BLaER1 (cell line): ENCODE results near the gene SREK1.

Experiments used
- H3K27ac ChIP-seq: shearing (Covaris generic); formaldehyde crosslinking; 2 replicates; pipeline ENCODE4 v1.8.1; 2022
- H3K27me3 ChIP-seq: shearing (Covaris generic); formaldehyde crosslinking; 2 replicates; pipeline ENCODE4 v1.8.1; 2022
- H3K36me3 ChIP-seq: shearing (Covaris generic); formaldehyde crosslinking; 2 replicates; pipeline ENCODE4 v1.8.1; 2022
- H3K4me1 ChIP-seq: shearing (Covaris generic); formaldehyde crosslinking; 2 replicates; pipeline ENCODE4 v1.8.1; 2022
- H3K4me2 ChIP-seq: shearing (Covaris generic); formaldehyde crosslinking; 2 replicates; pipeline ENCODE4 v1.8.1; 2022
- H3K4me3 ChIP-seq: shearing (Covaris generic); formaldehyde crosslinking; 2 replicates; pipeline ENCODE4 v1.8.1; 2022
- H3K9ac ChIP-seq: shearing (Covaris generic); formaldehyde crosslinking; 2 replicates; pipeline ENCODE4 v1.8.1; 2022
- H3K9me3 ChIP-seq: shearing (Covaris generic); formaldehyde crosslinking; 2 replicates; pipeline ENCODE4 v1.8.1; 2022
- H4K20me1 ChIP-seq: shearing (Covaris generic); formaldehyde crosslinking; 2 replicates; pipeline ENCODE4 v1.8.1; 2022
- Cebpa-rat ChIP-seq: shearing (Covaris generic); IDR thresholded peaks from 2 replicates; pipeline ENCODE4 v1.8.1; 2022

The SREK1 gene

DNA sequence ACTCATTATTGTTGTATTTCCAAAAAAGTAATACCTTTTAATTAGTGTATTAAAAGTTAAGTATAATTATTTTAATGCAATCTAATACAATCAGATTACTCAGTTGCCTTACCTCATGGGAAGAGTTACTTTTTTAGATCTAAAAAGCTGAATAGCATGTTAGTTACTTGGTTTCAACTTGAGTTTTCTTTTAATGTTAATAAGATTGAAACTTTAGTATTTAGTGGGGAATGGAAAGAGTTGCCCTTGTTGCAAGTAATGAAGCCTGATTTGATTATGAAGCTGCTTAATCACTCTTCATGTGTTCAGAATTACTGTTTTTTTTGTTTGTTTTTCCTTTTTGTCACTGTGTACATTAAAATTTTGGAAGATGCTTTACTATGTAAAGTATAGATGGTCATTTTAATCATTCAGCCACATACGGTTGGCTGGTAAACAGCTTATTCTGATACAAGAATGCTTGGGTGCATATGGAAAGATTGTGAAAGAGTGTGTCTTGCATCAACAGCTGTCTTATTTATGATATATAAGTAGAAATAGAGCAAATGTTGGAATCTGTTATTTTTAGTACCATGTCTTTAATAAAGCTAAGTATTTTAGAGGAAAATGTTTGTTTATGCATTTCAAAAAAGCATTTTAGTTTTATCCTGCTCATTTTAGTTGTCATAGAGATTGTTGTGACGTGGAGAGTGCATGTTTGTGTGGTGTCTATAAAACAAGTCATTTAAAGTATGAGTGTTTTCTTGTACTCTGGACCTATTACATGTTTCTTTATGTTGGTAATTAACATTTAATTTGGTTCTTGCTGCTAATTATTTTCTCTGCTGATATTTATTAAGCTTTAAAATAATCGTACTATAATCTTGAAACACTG is 36.4 kb downstream of the SREK1 start:
- H3K27me3 ChIP-seq = no peaks in the 10 kb centered on the region
- H3K4me2 ChIP-seq = no peak overlapping the region
- no peak for TF ChIP-seq Cebpa-rat
- H3K4me3 ChIP-seq = no peak overlapping the region
- H3K9ac ChIP-seq = no peak overlapping the region
- H3K4me1 ChIP-seq = no peaks in the 10 kb centered on the region
- no peak overlapping the region for H3K27ac ChIP-seq
- H3K9me3 ChIP-seq = no peaks in the 10 kb centered on the region
- no peaks in the 10 kb centered on the region; the same call in 1 of the 2 replicates for H4K20me1 ChIP-seq
- peaks cover 74% of the 10 kb centered on the region for H3K36me3 ChIP-seq

DNA sequence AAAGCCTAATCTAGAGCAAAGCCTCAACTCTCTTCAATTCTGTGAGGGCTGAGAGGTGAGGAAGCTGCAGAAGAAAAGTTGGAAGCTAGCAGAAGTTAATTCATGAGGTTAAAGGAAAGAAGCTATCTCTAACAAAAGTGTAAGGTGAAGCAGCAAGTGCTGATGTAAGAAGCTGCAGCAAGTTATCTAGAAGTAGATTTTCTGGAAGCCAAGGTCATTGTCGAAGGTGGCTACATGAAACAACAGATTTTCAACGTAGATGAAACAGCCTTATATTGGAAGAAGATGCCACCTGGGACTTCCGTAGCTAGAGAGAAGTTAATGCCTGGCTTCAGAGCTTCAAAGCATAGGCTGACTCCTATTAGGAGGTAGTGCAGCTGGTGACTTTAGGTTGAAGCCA is 42.0 kb downstream of the SREK1 start:
- Histone ChIP-seq H3K4me3 (no peak overlapping the region), H4K20me1 (no peaks in the 10 kb centered on the region), H3K27me3 (no peaks in the 10 kb centered on the region), H3K27ac (no peak overlapping the region), H3K9ac (no peak overlapping the region), H3K36me3 (peaks cover 24% of the 10 kb centered on the region), H3K9me3 (0 out of 2 replicates have a peak, but pooled peaks cover 4% of the 10 kb centered on the region), H3K4me2 (no peak overlapping the region), H3K4me1 (no peaks in the 10 kb centered on the region)
- no peak for TF ChIP-seq Cebpa-rat

DNA sequence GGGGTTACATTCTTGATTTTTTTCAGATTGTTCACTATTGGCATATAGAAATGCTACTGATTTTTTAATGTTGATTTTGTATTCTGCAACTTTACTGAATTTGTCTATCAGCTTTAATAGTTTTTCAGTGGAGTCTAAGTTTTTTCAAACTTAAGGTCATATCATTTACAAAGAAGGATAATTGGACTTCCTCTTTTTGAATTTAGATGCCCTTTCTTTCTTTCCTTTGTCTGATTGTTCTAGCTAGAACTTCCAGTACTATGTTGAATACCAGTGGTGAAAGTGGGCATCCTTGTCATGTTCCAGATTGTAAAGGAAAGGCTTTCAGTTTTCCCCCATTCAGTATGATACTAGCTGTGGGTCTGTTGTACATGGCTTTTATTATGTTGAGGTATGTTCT is 49.3 kb downstream of the SREK1 start:
- no peaks in the 10 kb centered on the region for H4K20me1 ChIP-seq
- H3K4me2 ChIP-seq = no peak overlapping the region
- no peaks in the 10 kb centered on the region for H3K36me3 ChIP-seq
- no peak for TF ChIP-seq Cebpa-rat
- no peak overlapping the region for H3K4me3 ChIP-seq
- H3K27ac ChIP-seq = no peak overlapping the region
- H3K27me3 ChIP-seq = no peaks in the 10 kb centered on the region
- H3K4me1 ChIP-seq = no peaks in the 10 kb centered on the region
- no peak overlapping the region for H3K9ac ChIP-seq
- 0 out of 2 replicates have a peak, but pooled peaks cover 4% of the 10 kb centered on the region for H3K9me3 ChIP-seq

DNA sequence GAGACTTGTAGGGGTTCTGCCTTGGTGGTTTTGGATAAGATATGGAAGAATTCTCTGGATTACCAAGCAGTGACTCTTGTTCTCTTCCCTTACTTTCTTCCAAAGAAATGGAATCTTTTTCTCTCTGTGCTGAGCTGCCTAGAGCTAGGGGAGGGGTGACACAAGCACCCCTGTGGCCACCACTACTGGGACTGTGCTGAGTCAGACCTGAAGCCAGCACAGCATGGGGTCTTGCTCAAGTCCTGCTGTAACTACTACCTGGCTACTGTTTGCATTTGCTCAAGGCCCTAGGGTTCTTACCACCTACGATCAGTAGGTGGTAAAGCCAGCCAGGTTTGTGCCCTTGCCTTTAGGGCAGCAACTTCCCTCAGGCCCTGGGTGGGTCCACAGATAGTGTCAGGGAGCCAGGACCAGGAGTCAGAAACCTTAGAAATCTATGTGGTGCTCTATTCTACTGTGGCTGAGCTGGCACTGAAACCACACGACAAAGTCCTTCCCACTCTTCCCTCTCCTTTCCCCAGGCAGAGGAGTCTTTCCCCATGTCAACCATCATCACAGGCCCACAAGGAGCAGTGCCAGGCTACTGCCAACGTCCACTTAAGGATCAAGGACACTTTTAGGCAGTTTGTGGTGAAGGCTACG is 53.8 kb downstream of the SREK1 start:
- no peak for TF ChIP-seq Cebpa-rat
- no peak overlapping the region for H3K9ac ChIP-seq
- no peaks in the 10 kb centered on the region for H3K27me3 ChIP-seq
- no peaks in the 10 kb centered on the region for H3K9me3 ChIP-seq
- H3K27ac ChIP-seq = no peak overlapping the region
- no peak overlapping the region for H3K4me2 ChIP-seq
- H3K4me1 ChIP-seq = no peaks in the 10 kb centered on the region
- no peaks in the 10 kb centered on the region for H4K20me1 ChIP-seq
- H3K36me3 ChIP-seq = no peaks in the 10 kb centered on the region
- H3K4me3 ChIP-seq = no peak overlapping the region

DNA sequence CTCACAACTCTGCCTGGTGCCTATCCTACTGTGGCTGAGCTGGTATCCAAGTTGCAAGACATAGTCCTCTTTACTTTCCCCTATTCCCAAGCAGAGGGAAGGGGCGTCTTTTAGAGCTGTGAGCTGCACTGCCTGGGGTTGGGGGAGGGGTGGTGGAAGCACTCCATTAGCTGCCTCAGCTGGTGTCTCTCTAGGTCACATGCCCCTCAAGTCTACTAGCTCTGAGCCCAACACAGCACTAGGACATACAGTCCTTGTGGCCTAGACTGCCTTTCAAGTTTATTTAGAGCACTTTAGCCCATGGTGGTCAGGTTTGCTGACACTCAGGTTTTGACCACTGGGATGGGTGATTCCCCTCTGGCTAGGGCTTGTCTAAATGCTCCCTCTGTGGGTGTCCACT is 54.7 kb downstream of the SREK1 start:
- Histone ChIP-seq H3K9me3 (no peaks in the 10 kb centered on the region), H3K4me3 (no peak overlapping the region), H3K4me1 (no peaks in the 10 kb centered on the region), H3K36me3 (no peaks in the 10 kb centered on the region), H3K27ac (no peak overlapping the region), H3K9ac (no peak overlapping the region), H3K27me3 (no peaks in the 10 kb centered on the region), H3K4me2 (no peak overlapping the region), H4K20me1 (no peaks in the 10 kb centered on the region)
- TF ChIP-seq Cebpa-rat = no peak

DNA sequence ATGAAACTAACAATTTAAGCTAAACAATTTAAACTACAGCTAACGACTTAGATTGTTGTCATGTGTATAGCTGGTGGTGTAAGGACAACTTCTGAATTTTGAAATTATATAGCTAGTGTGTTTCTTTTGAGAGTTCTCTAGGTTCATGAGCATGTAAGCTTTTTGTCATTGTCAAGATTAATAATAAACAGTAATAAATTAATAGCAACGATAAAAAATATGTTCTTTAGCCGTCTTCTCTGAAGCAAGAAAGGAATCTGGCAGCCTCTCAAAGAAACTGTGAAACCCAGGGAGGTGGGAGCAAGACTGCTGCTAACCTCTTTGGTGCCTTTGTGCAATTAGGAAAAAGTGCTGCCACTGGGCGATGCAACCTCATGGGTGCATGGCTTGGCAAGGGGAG is 59.4 kb downstream of the SREK1 start:
- H3K27ac ChIP-seq = no peak overlapping the region
- H3K27me3 ChIP-seq = no peaks in the 10 kb centered on the region
- peaks cover 12% of the 10 kb centered on the region for H3K4me1 ChIP-seq
- H3K4me3 ChIP-seq = no peak overlapping the region
- TF ChIP-seq Cebpa-rat = no peak
- no peaks in the 10 kb centered on the region for H3K36me3 ChIP-seq
- H3K9me3 ChIP-seq = no peaks in the 10 kb centered on the region; the same call in 1 of the 2 replicates
- no peak overlapping the region for H3K4me2 ChIP-seq
- no peak overlapping the region for H3K9ac ChIP-seq
- no peaks in the 10 kb centered on the region for H4K20me1 ChIP-seq

DNA sequence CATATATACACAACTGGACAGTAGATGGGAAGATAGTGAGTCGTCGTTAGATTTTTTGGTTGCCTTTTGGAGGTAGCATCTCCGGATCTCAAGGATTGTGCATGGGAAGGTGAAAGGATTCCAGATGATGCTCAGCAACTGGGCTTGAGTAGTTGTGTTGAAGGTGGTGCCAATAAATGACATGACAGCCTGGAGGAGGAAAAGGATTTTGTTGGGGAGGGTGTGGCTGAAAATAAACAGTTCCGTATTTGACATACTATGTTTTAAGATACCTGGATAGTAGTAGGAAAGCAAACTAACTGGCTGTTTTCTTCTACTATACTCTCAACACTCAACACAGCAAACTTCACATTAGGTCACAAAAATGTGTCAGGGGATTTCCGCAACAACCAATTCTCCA is 62.4 kb downstream of the SREK1 start:
- Histone ChIP-seq H3K36me3 (no peaks in the 10 kb centered on the region), H3K4me3 (no peak overlapping the region), H4K20me1 (no peaks in the 10 kb centered on the region), H3K27me3 (no peaks in the 10 kb centered on the region), H3K9ac (no peak overlapping the region), H3K9me3 (no peaks in the 10 kb centered on the region; the same call in 1 of the 2 replicates), H3K4me1 (peaks cover 26% of the 10 kb centered on the region), H3K4me2 (no peak overlapping the region), H3K27ac (no peak overlapping the region)
- no peak for TF ChIP-seq Cebpa-rat

DNA sequence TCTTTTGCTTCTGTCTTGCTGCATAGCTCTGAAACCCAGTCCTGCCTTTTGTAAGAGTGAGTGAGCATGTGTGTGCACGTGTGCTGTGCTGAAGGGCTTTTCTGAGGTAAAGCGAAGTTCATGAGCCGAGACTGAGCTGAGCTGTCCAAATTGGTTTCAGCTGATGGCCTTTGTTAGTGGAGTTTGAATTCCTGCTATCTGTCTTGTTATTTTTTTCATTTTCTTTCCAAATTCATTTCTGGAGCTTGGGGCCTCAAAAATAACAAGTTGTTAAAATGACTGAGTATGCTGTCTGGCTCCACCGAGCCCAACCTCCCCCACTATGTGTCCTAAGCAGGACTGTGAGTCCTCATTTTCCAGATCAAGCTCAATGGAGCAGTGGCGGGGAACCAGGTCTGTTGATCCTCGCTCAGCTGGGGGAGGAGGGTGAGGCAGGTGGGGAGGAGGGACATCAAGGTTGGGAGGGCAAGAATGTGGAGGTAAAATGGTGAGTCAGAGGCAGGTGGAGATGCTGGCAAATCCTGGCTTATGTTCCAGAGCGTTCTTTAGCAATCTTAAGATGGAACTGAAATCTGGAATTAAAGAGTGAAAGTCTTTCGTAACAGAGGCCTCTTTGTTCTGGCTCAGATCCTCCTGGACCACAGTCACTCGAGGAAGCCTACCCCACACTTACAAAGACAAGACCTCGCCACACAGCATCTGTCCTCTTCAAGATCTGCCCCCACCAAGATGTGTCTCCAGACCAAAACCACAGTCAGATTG is 63.9 kb downstream of the SREK1 start:
- TF ChIP-seq Cebpa-rat = peak; percentile 17; the same call in 1 of the 2 replicates
- no peaks in the 10 kb centered on the region for H4K20me1 ChIP-seq
- no peak overlapping the region for H3K4me3 ChIP-seq
- no peaks in the 10 kb centered on the region for H3K36me3 ChIP-seq
- H3K27me3 ChIP-seq = no peaks in the 10 kb centered on the region
- peak overlapping the region; percentile 47; the same call in 1 of the 2 replicates for H3K27ac ChIP-seq
- H3K4me1 ChIP-seq = peaks cover 26% of the 10 kb centered on the region
- no peaks in the 10 kb centered on the region; the same call in 1 of the 2 replicates for H3K9me3 ChIP-seq
- H3K4me2 ChIP-seq = peak overlapping the region; percentile 61
- no peak overlapping the region for H3K9ac ChIP-seq

DNA sequence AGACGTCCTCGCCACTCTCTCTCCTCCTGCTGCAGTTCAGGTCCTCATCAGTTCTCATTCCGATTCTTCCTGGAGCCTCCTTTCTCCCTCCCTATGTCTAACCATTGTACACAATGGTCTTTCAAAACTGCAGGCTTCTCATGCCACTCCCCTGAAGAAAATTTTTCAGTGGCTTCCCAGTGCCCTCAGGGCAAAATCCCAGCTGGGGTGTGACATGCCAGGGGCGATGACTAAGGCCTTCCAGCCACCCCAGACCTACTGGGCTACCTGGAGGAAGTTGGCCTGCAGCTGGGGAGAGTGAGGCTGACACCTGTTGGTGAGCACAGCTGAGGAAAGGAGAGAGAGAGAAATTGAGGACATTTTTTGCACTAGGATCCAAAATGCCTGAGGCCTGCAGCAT is 65.2 kb downstream of the SREK1 start:
- Histone ChIP-seq H3K4me3 (no peak overlapping the region), H3K4me2 (peak overlapping the region; percentile 61; the same call in 1 of the 2 replicates), H4K20me1 (no peaks in the 10 kb centered on the region), H3K4me1 (peaks cover 26% of the 10 kb centered on the region), H3K27ac (no peak overlapping the region), H3K27me3 (no peaks in the 10 kb centered on the region), H3K9ac (no peak overlapping the region), H3K36me3 (no peaks in the 10 kb centered on the region), H3K9me3 (no peaks in the 10 kb centered on the region; the same call in 1 of the 2 replicates)
- no peak for TF ChIP-seq Cebpa-rat

DNA sequence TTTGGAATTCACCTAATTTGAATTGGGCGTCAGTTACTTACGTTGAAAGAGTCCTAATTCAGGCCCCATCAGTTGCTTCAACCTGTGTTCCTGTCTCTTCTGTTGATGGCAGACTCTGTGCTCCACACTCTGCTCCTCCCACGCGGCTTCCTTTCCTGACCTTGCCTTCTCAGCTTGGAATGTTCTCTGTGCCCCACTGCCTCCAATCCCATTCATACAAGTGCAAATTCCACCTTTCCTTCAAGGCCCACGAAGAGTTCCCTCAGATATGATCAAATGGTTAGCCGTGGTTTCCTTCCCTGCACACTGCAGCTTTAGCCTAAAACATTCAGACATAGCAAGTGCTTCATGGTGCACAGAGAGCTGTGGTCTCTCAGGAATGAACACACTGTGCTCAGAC is 65.7 kb downstream of the SREK1 start:
- Histone ChIP-seq H3K4me3 (no peak overlapping the region), H3K9me3 (no peaks in the 10 kb centered on the region; the same call in 1 of the 2 replicates), H4K20me1 (no peaks in the 10 kb centered on the region), H3K4me2 (no peak overlapping the region), H3K36me3 (no peaks in the 10 kb centered on the region), H3K9ac (no peak overlapping the region), H3K4me1 (peaks cover 26% of the 10 kb centered on the region), H3K27me3 (no peaks in the 10 kb centered on the region), H3K27ac (no peak overlapping the region)
- TF ChIP-seq Cebpa-rat = no peak
